Progenitor cell of endocrine pancreas (in vitro differentiated cells): ENCODE results near the gene SRP54. TPM values are rescaled to one million over a fixed set of nuclear protein-coding genes. Genes with fewer than 3 reads are reported as not detected.

Experiments used
- DNase-seq: peaks from one replicate; pipeline ENCODE4 v3.0.0; 2021; ENCODE audit warnings: low spot score; ENCODE audit not compliant: unreplicated experiment
- H3K27ac Mint-ChIP-seq: 2 replicates; pipeline ENCODE4 v1.8.0; 2021; ENCODE audit warnings: mild to moderate bottlenecking, moderate library complexity, mixed read lengths
- H3K27me3 Mint-ChIP-seq: 2 replicates; pipeline ENCODE4 v1.8.0; 2021; ENCODE audit warnings: mixed read lengths
- H3K36me3 Mint-ChIP-seq: 2 replicates; pipeline ENCODE4 v1.8.0; 2022; ENCODE audit warnings: mixed read lengths; ENCODE audit not compliant: insufficient read depth
- H3K4me1 Mint-ChIP-seq: 2 replicates; pipeline ENCODE4 v1.8.0; 2021; ENCODE audit warnings: low read depth, mixed read lengths
- H3K4me3 Mint-ChIP-seq: 2 replicates; pipeline ENCODE4 v1.8.0; 2021; ENCODE audit warnings: low read depth, mild to moderate bottlenecking, moderate library complexity, mixed read lengths
- H3K9me3 Mint-ChIP-seq: 2 replicates; pipeline ENCODE4 v1.8.0; 2021; ENCODE audit warnings: low read depth, mixed read lengths
- CTCF ChIP-seq: fragments of 200-600 bp; sonication (generic); IDR thresholded peaks from one replicate; pipeline ENCODE4 v1.5.0; 2021; ENCODE audit warnings: antibody characterized with exemption, mild to moderate bottlenecking; ENCODE audit not compliant: unreplicated experiment
- long read RNA-seq: library from polyadenylated mRNA; unstranded; transcript quantifications from one replicate; pipeline ENCODE4 v2.0.0, GENCODE V29; 2020
- total RNA-seq: library from RNA; stranded (reverse); gene quantifications from 2 replicates; pipeline ENCODE4 v1.2.1, GENCODE V29; 2021

Gene SRP54
- total RNA-seq, result 61.1 and 62.0 TPM in 2 replicates
- long read RNA-seq, transcript SRP54-201 (16 exons, 2,279 nt), result major isoform, 449 of 516 reads
- long read RNA-seq, partial matches to known transcripts, result 14 of 516 reads
- long read RNA-seq, other reads (novel, unspliced or antisense), result 50 of 516 reads

DNA sequence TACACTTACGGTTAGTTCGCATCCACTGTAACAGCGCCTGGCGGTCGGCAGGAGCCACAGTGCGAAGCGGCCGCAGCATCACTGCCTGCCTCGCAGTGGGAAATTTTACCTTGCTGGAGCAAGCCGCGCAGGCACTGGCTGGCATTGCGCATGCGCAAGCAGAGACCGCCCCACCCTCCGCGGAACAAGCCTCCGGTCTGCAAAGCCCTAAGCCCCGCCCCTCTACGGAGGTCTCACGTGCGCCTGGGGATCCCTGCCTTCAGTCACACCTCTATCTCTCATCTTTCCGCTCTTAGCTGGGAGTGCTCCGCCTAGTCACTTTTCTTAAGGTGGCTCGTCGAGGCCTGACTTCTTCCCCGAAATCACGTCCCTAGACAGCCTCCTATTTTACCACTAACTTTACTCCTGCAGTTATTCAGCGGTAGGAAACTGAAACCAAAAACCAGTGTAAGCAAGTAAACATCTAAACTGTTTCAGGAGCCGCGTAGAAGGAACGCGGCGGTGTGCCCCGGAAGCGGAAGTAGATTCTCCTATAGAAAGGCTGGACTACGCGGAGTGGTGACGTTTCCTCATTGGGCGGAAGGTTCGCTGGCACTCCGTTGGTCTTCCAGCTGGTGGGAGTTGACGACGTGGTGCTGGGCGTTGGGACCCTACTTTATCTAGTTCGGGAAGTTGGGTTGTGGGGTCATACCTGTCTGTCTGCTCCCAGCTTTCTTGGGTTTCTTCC lies at the start of gene SRP54:
Gene SRP54 (plus strand): TSS at position 572 of the 727 bp plus-strand sequence. CDS start 13,718 bp downstream, outside the sequence.
- Mint-ChIP-seq H3K27me3 (no peaks in the 10 kb centered on the region), H3K9me3 (no peaks in the 10 kb centered on the region), H3K36me3 (peaks cover 1% of the 10 kb centered on the region), H3K4me1 (peaks cover 15% of the 10 kb centered on the region), H3K4me3 (no peak within 1 kb of the TSS), H3K27ac (no peak within 1 kb of the TSS)
- peak; percentile 99 for DNase-seq
- TF ChIP-seq CTCF, result peak; percentile 25

DNA sequence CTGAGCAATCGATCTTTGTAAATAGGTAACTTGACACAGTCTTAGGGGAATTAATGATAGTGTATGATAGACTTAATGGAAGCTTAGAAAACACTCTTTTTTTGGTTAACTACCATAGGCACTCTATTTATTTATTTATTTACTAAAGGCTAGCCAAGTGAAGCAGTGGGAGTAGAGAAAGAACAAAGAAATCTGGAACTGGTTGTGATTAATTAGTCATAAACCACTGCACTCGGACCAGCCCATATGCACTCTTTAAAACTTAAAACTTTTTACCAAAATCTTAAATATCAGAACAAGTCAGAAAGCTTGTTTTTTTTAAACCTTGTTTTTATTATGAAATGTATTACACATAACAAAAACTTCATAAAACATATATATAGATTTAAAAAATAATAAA lies 49.5 kb upstream of the SRP54 start:
- peaks cover 5% of the 10 kb centered on the region for H3K36me3 Mint-ChIP-seq
- no peaks in the 10 kb centered on the region for H3K27me3 Mint-ChIP-seq
- DNase-seq, result no peak

GRCh38 chr14:34935488-34935887 lies 47.3 kb upstream of the SRP54 start:
- no peak for DNase-seq
- peaks cover 4% of the 10 kb centered on the region for H3K9me3 Mint-ChIP-seq
- TF ChIP-seq CTCF, result no peak
- peaks cover 5% of the 10 kb centered on the region for H3K36me3 Mint-ChIP-seq
- peak overlapping the region; percentile 27 for H3K27ac Mint-ChIP-seq
- no peaks in the 10 kb centered on the region for H3K27me3 Mint-ChIP-seq
- peaks cover 6% of the 10 kb centered on the region for H3K4me1 Mint-ChIP-seq
- no peak overlapping the region for H3K4me3 Mint-ChIP-seq

More for the DNA sequence above, 49.5 kb upstream of the SRP54 start:
- Mint-ChIP-seq H3K4me1 (peaks cover 6% of the 10 kb centered on the region), H3K4me3 (no peak overlapping the region), H3K9me3 (peaks cover 4% of the 10 kb centered on the region), H3K27ac (no peak overlapping the region)
- TF ChIP-seq CTCF, result no peak

DNA sequence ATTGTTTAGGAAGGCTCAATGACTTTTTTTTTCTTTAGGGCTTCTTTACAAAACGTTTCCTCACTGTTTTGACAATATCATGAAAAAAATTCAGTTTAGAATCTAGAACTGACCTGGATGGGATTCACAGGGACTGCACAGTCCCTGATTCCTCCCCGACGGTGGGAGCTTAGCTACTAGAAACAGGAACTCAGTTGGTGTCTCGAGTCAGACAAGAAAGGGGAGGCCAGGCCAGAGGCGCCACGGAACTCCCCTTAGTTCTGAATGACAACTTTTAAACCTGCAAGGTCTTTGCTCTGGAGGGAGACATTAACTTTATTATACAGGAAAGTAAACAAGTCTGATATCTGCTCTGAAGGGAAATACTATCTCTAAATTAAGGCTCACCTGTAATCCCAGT lies 45.4 kb upstream of the SRP54 start:
- Mint-ChIP-seq H3K4me3 (no peak overlapping the region), H3K4me1 (peaks cover 6% of the 10 kb centered on the region), H3K9me3 (peaks cover 8% of the 10 kb centered on the region), H3K36me3 (peaks cover 9% of the 10 kb centered on the region), H3K27me3 (no peaks in the 10 kb centered on the region), H3K27ac (no peak overlapping the region)
- no peak for DNase-seq
- no peak for TF ChIP-seq CTCF

- H3K4me3 Mint-ChIP-seq, result no peak overlapping the region
Observed at GRCh38 chr14:34937876-34938275, 44.9 kb upstream of the SRP54 start.

More at GRCh38 chr14:34937876-34938275, 44.9 kb upstream of the SRP54 start:
- peaks cover 9% of the 10 kb centered on the region for H3K36me3 Mint-ChIP-seq
- H3K9me3 Mint-ChIP-seq, result peaks cover 8% of the 10 kb centered on the region
- no peak overlapping the region for H3K27ac Mint-ChIP-seq
- TF ChIP-seq CTCF, result no peak
- H3K4me1 Mint-ChIP-seq, result peaks cover 6% of the 10 kb centered on the region
- H3K27me3 Mint-ChIP-seq, result no peaks in the 10 kb centered on the region
- no peak for DNase-seq
